IMR-90 (cell line): Measurements from ENCODE around the gene ACBD5. TPM values are rescaled to one million over a fixed set of nuclear protein-coding genes. Genes with fewer than 3 reads are reported as not detected.

ENCODE experiments used
- ATAC-seq: fragments of 200-7000 bp; cut with Tn5 transposase; 2 replicates; pipeline ENCODE4 v1.9.1; 2020; ENCODE audit warnings: low read depth, mild to moderate bottlenecking, moderate library complexity
- BruUV-seq: library from RNA; stranded (reverse); fragments of 400-500 nt; replicated peaks from 2 replicates; lab custom pipeline; 2021; lab: Mats Ljungman, UMichigan
- CTCF ChIA-PET: fragments of 300-600 bp; formaldehyde crosslinking; extraction: SDS; loops from one replicate; lab custom pipeline; 2021; ENCODE audit warnings: antibody characterized with exemption; lab: Yijun Ruan, JAX
- POLR2A ChIA-PET: fragments of 300-600 bp; sonication (Branson Sonifier 250); formaldehyde crosslinking; loops from one replicate; lab custom pipeline; 2022; ENCODE audit warnings: antibody characterized with exemption; ENCODE audit not compliant: unreplicated experiment; lab: Charles Lee
- DNase-seq: peaks from one replicate; pipeline ENCODE4 v3.0.0; 2013
- H2AFZ ChIP-seq: replicated peaks from 2 replicates; pipeline ENCODE3; 2013; ENCODE audit warnings: low read length, mild to moderate bottlenecking; ENCODE audit not compliant: poor library complexity
- H2AK5ac ChIP-seq: 2 replicates; pipeline ENCODE4 v1.6.1; 2013; ENCODE audit warnings: low read depth, low read length, inconsistent platforms
- H2AK9ac ChIP-seq: replicated peaks from 2 replicates; pipeline ENCODE3; 2013; ENCODE audit warnings: mild to moderate bottlenecking, low read depth, low read length, moderate library complexity; ENCODE audit not compliant: poor library complexity
- H2BK120ac ChIP-seq: 2 replicates; pipeline ENCODE4 v1.6.1; 2013; ENCODE audit warnings: low read depth, low read length, inconsistent platforms
- H2BK15ac ChIP-seq: 3 replicates; pipeline ENCODE4 v1.6.1; 2013; ENCODE audit warnings: low read depth, low read length, inconsistent platforms
- H2BK20ac ChIP-seq: 2 replicates; pipeline ENCODE4 v1.6.1; 2013; ENCODE audit warnings: low read depth, mild to moderate bottlenecking, inconsistent platforms, low read length, moderate library complexity
- H2BK5ac ChIP-seq: 2 replicates; pipeline ENCODE4 v1.6.1; 2013; ENCODE audit warnings: mild to moderate bottlenecking, low read depth, low read length, inconsistent platforms; ENCODE audit not compliant: poor library complexity, severe bottlenecking
- H3K14ac ChIP-seq: replicated peaks from 2 replicates; pipeline ENCODE4 v1.6.1; 2013; ENCODE audit warnings: low read depth, low read length, inconsistent platforms
- H3K18ac ChIP-seq: 2 replicates; pipeline ENCODE4 v1.6.1; 2013; ENCODE audit warnings: low read depth, low read length, control low read depth
- H3K23ac ChIP-seq: 2 replicates; pipeline ENCODE4 v1.6.1; 2013; ENCODE audit warnings: low read depth, low read length, inconsistent platforms
- H3K27ac ChIP-seq: 2 replicates; pipeline ENCODE4 v1.5.1; 2013; ENCODE audit warnings: mild to moderate bottlenecking, control low read depth, low read length; ENCODE audit not compliant: insufficient read depth
- H3K27me3 ChIP-seq: 2 replicates; pipeline ENCODE4 v1.6.1; 2013; ENCODE audit warnings: low read length; ENCODE audit not compliant: control insufficient read depth, insufficient read depth
- H3K36me3 ChIP-seq: 2 replicates; pipeline ENCODE4 v1.6.1; 2013; ENCODE audit warnings: low read length, mixed read lengths; ENCODE audit not compliant: control insufficient read depth, insufficient read depth
- H3K4ac ChIP-seq: 2 replicates; pipeline ENCODE4 v1.6.1; 2013; ENCODE audit warnings: low read depth, low read length, inconsistent platforms
- H3K4me1 ChIP-seq: 2 replicates; pipeline ENCODE4 v1.6.1; 2013; ENCODE audit warnings: low read length, mixed read lengths; ENCODE audit not compliant: control insufficient read depth, insufficient read depth
- H3K4me2 ChIP-seq: 2 replicates; pipeline ENCODE4 v1.6.1; 2013; ENCODE audit warnings: low read depth, mild to moderate bottlenecking, control low read depth, low read length, moderate library complexity
- H3K4me3 ChIP-seq: 2 replicates; pipeline ENCODE4 v1.5.1; 2013; ENCODE audit warnings: low read depth, mild to moderate bottlenecking, control low read depth, low read length, moderate library complexity; ENCODE audit not compliant: insufficient read depth
- H3K56ac ChIP-seq: 2 replicates; pipeline ENCODE4 v1.6.1; 2013; ENCODE audit warnings: low read length, inconsistent platforms; ENCODE audit not compliant: insufficient read depth; ENCODE audit errors: extremely low read depth
- H3K79me1 ChIP-seq, 2 experiments: 2 replicates each; pipeline ENCODE4 v1.6.1; 2013; ENCODE audit warnings: low read length in 2 of 2, inconsistent platforms in 1 of 2, low read depth in 1 of 2
- H3K9ac ChIP-seq: 2 replicates; pipeline ENCODE4 v1.6.1; 2013; ENCODE audit warnings: low read depth, low read length, control low read depth
- H3K9me1 ChIP-seq: 2 replicates; pipeline ENCODE4 v1.6.1; 2013; ENCODE audit warnings: low read length, inconsistent platforms; ENCODE audit not compliant: insufficient read depth
- H3K9me3 ChIP-seq: 2 replicates; pipeline ENCODE4 v1.6.1; 2013; ENCODE audit warnings: low read length; ENCODE audit not compliant: control insufficient read depth, insufficient read depth
- H4K20me1 ChIP-seq: 2 replicates; pipeline ENCODE4 v1.6.1; 2013; ENCODE audit warnings: low read length, inconsistent platforms; ENCODE audit not compliant: insufficient read depth
- H4K5ac ChIP-seq: 2 replicates; pipeline ENCODE4 v1.6.1; 2013; ENCODE audit warnings: mild to moderate bottlenecking, low read depth, low read length, control low read depth
- H4K8ac ChIP-seq, 2 experiments: 2 replicates each; pipeline ENCODE4 v1.6.1; 2013; ENCODE audit warnings: low read depth in 2 of 2, low read length in 2 of 2, control low read depth in 1 of 2, inconsistent platforms in 1 of 2
- H4K91ac ChIP-seq: 2 replicates; pipeline ENCODE4 v1.6.1; 2013; ENCODE audit warnings: low read depth, low read length, inconsistent platforms; ENCODE audit not compliant: insufficient read depth
- BHLHE40 ChIP-seq: fragments of 150-350 bp; IDR thresholded peaks from 2 replicates; pipeline ENCODE4 v1.6.1; 2016; ENCODE audit warnings: mild to moderate bottlenecking, low read depth, low read length
- CEBPB ChIP-seq: IDR thresholded peaks from 2 replicates; pipeline ENCODE4 v1.6.1; 2012; ENCODE audit warnings: low read depth, low read length, improper control_type of control experiment
- CHD1 ChIP-seq: IDR thresholded peaks from 2 replicates; pipeline ENCODE4 v1.6.1; 2012; ENCODE audit warnings: low read depth, low read length, improper control_type of control experiment
- FOS ChIP-seq: fragments of 150-350 bp; IDR thresholded peaks from 2 replicates; pipeline ENCODE4 v1.6.1; 2016; ENCODE audit warnings: low read depth, low read length
- MAFK ChIP-seq: IDR thresholded peaks from 2 replicates; pipeline ENCODE4 v1.6.1; 2012; ENCODE audit warnings: low read depth, low read length, improper control_type of control experiment
- MAZ ChIP-seq: IDR thresholded peaks from 2 replicates; pipeline ENCODE4 v1.6.1; 2012; ENCODE audit warnings: low read depth, mild to moderate bottlenecking, low read length, improper control_type of control experiment, moderate library complexity, borderline replicate concordance
- MXI1 ChIP-seq: IDR thresholded peaks from 2 replicates; pipeline ENCODE4 v1.6.1; 2012; ENCODE audit warnings: low read depth, mild to moderate bottlenecking, low read length, moderate library complexity, borderline replicate concordance
- NFE2L2 ChIP-seq: fragments of 150-350 bp; IDR thresholded peaks from 2 replicates; pipeline ENCODE4 v1.6.1; 2016; ENCODE audit warnings: low read depth, mild to moderate bottlenecking, low read length
- POLR2A ChIP-seq: IDR thresholded peaks from 2 replicates; pipeline ENCODE4 v1.6.1; 2012; ENCODE audit warnings: mild to moderate bottlenecking, low read depth, low read length
- RAD21 ChIP-seq: IDR thresholded peaks from 2 replicates; pipeline ENCODE4 v1.6.1; 2012; ENCODE audit warnings: low read length, improper control_type of control experiment
- RCOR1 ChIP-seq: IDR thresholded peaks from 2 replicates; pipeline ENCODE4 v1.6.1; 2012; ENCODE audit warnings: mild to moderate bottlenecking, low read length, improper control_type of control experiment; ENCODE audit not compliant: insufficient replicate concordance
- RFX5 ChIP-seq: IDR thresholded peaks from 2 replicates; pipeline ENCODE4 v1.8.0; 2012; ENCODE audit warnings: low read depth, mild to moderate bottlenecking, low read length, moderate library complexity
- SMC3 ChIP-seq: fragments of 150-350 bp; IDR thresholded peaks from 2 replicates; pipeline ENCODE4 v1.6.1; 2016; ENCODE audit warnings: low read depth, mild to moderate bottlenecking, antibody characterized with exemption, low read length, moderate library complexity
- WGBS, 2 experiments: methylation state at CpG; one replicate each; pipeline versions ENCODE4 v1.1.5 to v1.1.7; 2013; ENCODE audit warnings: missing lambda C conversion rate in 2 of 2; ENCODE audit not compliant: insufficient read length in 1 of 2; ENCODE audit errors: extremely low coverage in 2 of 2; 5-methylcytosine and 5-hydroxymethylcytosine counted together
- dilution Hi-C: fragments of 300-500 bp; cut with HindIII; formaldehyde crosslinking; loops from one replicate; pipeline ENCODE4 v1.14.3; 2018; ENCODE audit warnings: low sequenced_read_pairs; ENCODE audit not compliant: unreplicated experiment
- in situ Hi-C: fragments of 300-500 bp; cut with MboI; formaldehyde crosslinking; loops from 3 replicates; pipeline ENCODE4 v1.14.3; 2019; ENCODE audit warnings: low sequenced_read_pairs, inconsistent platforms, mixed read lengths
- intact Hi-C: fragments of 100-400 bp; cut with micrococcal nuclease; formaldehyde crosslinking; loops from 2 replicates; pipeline ENCODE4 v1.10.0; 2022
- polyA plus RNA-seq, 3 experiments: library from polyadenylated mRNA; depleted of rRNA; stranded (reverse); fragments of >200 nt; gene quantifications; 2 replicates each; pipeline ENCODE4 v1.2.3, GENCODE V29; 2012; ENCODE audit warnings: low replicate concordance in 1 of 3
- total RNA-seq: library from RNA; depleted of rRNA; stranded (reverse); fragments of >200 nt; gene quantifications from 2 replicates; pipeline ENCODE4 v1.2.3, GENCODE V29; 2012
- TF ChIP-seq, protein P1 (sequence below): fragments of 150-350 bp; IDR thresholded peaks from 2 replicates; pipeline ENCODE4 v1.6.1; 2017; ENCODE audit warnings: mild to moderate bottlenecking, antibody characterized with exemption, low read length, low read depth
- TF ChIP-seq, protein P2 (sequence below): conservative IDR thresholded peaks from 2 replicates; pipeline ENCODE4 v1.5.1; 2012; ENCODE audit warnings: mild to moderate bottlenecking, low read depth, low read length, improper control_type of control experiment
- TF ChIP-seq, protein P3 (sequence below): fragments of 150-350 bp; IDR thresholded peaks from 2 replicates; pipeline ENCODE4 v1.6.1; 2016; ENCODE audit warnings: low read depth, mild to moderate bottlenecking, low read length, moderate library complexity, borderline replicate concordance

ACBD5 gene
- total and polyA plus RNA-seq, 2 of the 4 experiments (the other 2 are of a cell fraction) = 7.7 to 11.7 TPM

DNA sequence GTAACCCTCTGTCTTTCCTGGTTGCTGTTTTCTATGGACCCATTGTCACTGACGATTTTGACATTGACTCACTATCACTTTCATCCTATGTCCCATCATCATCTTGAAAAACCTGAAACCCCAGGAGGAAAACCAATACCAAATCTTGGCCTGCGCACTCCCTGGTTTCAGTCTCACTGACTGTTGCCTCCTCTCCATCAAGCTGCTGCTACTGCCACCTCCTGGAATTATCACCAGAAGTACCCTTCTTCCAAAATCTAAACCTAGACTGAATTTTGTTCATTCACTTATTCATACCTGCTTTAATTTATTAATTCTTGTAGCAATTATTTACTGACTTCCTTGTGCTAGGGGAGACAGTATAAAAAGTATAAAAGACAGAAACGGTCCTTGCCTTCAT is 44.5 kb upstream of the ACBD5 start:
- H3K14ac ChIP-seq = no peak overlapping the region
- H3K18ac ChIP-seq = no peak overlapping the region
- no peaks in the 10 kb centered on the region for H3K27me3 ChIP-seq
- no peak overlapping the region for H4K8ac ChIP-seq
- H3K4me2 ChIP-seq = no peak overlapping the region
- no peak overlapping the region for H3K4ac ChIP-seq
- no peaks in the 10 kb centered on the region for H3K4me1 ChIP-seq
- no peak overlapping the region for H3K23ac ChIP-seq
- no peak overlapping the region for H2AK9ac ChIP-seq
- H4K20me1 ChIP-seq = no peaks in the 10 kb centered on the region
- H2BK20ac ChIP-seq = no peak overlapping the region
- no peaks in the 10 kb centered on the region for H3K79me1 ChIP-seq
- no peak overlapping the region for H2BK15ac ChIP-seq
- H2AFZ ChIP-seq = no peak overlapping the region
- H3K9ac ChIP-seq = no peak overlapping the region
- in situ Hi-C loops (no loop called here), dilution Hi-C loops (no loop called here), intact Hi-C loops (no loop called here)
- H4K91ac ChIP-seq = no peak overlapping the region
- no peak overlapping the region for H3K27ac ChIP-seq
- TF ChIP-seq RAD21 (peak; percentile 23; the same call in 1 of the 2 replicates), POLR2A (no peak), RCOR1 (no peak), MXI1 (no peak), MAFK (no peak), MAZ (no peak), NFE2L2 (no peak), BHLHE40 (no peak), RFX5 (no peak), CEBPB (no peak), FOS (no peak), CHD1 (no peak), SMC3 (no peak)
- TF ChIP-seq, protein P1, sequence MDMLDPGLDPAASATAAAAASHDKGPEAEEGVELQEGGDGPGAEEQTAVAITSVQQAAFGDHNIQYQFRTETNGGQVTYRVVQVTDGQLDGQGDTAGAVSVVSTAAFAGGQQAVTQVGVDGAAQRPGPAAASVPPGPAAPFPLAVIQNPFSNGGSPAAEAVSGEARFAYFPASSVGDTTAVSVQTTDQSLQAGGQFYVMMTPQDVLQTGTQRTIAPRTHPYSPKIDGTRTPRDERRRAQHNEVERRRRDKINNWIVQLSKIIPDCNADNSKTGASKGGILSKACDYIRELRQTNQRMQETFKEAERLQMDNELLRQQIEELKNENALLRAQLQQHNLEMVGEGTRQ = no peak
- TF ChIP-seq, protein P2, sequence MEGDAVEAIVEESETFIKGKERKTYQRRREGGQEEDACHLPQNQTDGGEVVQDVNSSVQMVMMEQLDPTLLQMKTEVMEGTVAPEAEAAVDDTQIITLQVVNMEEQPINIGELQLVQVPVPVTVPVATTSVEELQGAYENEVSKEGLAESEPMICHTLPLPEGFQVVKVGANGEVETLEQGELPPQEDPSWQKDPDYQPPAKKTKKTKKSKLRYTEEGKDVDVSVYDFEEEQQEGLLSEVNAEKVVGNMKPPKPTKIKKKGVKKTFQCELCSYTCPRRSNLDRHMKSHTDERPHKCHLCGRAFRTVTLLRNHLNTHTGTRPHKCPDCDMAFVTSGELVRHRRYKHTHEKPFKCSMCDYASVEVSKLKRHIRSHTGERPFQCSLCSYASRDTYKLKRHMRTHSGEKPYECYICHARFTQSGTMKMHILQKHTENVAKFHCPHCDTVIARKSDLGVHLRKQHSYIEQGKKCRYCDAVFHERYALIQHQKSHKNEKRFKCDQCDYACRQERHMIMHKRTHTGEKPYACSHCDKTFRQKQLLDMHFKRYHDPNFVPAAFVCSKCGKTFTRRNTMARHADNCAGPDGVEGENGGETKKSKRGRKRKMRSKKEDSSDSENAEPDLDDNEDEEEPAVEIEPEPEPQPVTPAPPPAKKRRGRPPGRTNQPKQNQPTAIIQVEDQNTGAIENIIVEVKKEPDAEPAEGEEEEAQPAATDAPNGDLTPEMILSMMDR = peak; percentile 31; the same call in 1 of the 2 replicates
- TF ChIP-seq, protein P3, sequence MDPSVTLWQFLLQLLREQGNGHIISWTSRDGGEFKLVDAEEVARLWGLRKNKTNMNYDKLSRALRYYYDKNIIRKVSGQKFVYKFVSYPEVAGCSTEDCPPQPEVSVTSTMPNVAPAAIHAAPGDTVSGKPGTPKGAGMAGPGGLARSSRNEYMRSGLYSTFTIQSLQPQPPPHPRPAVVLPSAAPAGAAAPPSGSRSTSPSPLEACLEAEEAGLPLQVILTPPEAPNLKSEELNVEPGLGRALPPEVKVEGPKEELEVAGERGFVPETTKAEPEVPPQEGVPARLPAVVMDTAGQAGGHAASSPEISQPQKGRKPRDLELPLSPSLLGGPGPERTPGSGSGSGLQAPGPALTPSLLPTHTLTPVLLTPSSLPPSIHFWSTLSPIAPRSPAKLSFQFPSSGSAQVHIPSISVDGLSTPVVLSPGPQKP = no peak
- CTCF ChIA-PET = no interaction called here
- H3K36me3 ChIP-seq = no peaks in the 10 kb centered on the region
- H3K9me3 ChIP-seq = no peaks in the 10 kb centered on the region
- DNase-seq (peak; percentile 2), ATAC-seq (no peak)
- H2BK120ac ChIP-seq = no peak overlapping the region
- no peak overlapping the region for H3K56ac ChIP-seq
- H3K4me3 ChIP-seq = no peak overlapping the region
- H2BK5ac ChIP-seq = no peak overlapping the region
- H2AK5ac ChIP-seq = no peak overlapping the region
- H3K9me1 ChIP-seq = no peaks in the 10 kb centered on the region
- 0% methylated on average over 1 of the region's 3 CpGs; no CpG with 5 or more reads in 1 of the 2 experiments for WGBS, 2 experiments
- H4K5ac ChIP-seq = no peak overlapping the region
- no TSS peak for BruUV-seq
- POLR2A ChIA-PET = no interaction called here
